Right hindlimb (tissue), 1 donor: ENCODE results near the gene ZDHHC1.

Source experiments
- DNase-seq: peaks from one replicate; pipeline ENCODE4 v3.0.0-alpha.2; 2018

Gene ZDHHC1

DNA sequence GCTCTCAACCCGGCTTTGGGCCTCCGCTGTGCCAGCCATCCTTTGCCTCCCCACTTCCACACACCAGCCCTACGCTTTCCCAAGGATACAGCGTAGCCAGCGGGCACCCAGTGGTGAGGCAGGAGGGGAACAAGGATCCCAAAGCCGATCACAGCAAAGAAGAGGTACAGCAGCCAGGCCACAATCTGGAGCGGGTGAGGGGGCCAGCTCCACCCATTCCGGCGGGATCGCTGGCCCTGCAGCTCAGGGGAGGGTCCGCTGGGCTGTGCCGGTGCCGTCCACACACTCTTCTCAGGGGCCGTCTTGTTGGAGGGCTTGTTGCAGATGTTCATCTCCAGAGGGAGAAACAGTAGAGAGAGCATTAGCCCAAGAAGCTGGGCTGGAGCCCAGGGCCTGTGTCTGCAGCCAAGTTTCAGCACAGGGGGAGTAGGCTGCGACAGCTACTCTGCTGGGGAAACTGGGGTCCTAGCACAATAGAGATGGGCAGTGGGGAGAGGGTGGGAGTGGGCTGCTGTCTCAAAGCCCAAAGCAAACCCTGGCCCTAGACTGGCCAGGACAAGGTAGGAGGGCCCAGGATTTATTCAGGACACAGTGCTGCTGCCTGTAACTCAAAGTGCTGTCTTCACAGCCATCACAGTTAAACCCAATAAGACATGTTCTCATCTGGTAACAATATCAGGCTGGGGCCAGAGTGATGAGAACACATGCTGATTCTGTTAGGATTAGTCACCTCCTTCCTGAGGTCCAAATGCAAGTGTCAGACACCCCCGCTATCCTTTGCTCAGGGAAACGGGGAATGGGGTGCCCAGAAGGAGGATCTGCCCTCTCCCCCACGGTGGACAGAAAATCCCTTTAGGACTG, 9.9 kb downstream of the ZDHHC1 start:
- peak; percentile 84 for DNase-seq

GRCh38 chr16:67405336-67405735, 10.9 kb downstream of the ZDHHC1 start:
- DNase-seq: no peak

DNA sequence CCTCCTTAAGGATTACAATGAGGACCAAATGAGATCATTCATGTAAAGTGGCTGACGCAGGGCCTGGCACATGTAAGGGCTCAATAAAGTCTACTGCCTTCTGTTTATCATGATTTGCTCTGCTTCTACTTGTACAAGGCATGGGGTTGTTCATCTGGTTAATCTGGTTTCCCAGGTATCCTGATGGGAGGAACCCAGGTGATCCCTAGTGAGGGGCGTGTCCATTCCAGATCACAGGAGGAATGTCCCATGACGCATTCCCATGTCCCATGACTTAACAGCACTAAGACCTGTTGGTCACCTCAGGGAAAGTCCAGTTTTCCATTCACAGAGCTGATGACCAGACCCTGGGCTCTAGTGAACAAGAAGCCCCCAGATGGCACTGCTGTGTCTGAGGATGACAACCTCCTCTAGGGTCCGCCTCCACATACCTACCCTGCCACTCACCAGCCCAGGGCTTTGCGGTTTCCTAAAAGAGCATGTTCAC, 11.5 kb downstream of the ZDHHC1 start:
- no peak for DNase-seq

DNA sequence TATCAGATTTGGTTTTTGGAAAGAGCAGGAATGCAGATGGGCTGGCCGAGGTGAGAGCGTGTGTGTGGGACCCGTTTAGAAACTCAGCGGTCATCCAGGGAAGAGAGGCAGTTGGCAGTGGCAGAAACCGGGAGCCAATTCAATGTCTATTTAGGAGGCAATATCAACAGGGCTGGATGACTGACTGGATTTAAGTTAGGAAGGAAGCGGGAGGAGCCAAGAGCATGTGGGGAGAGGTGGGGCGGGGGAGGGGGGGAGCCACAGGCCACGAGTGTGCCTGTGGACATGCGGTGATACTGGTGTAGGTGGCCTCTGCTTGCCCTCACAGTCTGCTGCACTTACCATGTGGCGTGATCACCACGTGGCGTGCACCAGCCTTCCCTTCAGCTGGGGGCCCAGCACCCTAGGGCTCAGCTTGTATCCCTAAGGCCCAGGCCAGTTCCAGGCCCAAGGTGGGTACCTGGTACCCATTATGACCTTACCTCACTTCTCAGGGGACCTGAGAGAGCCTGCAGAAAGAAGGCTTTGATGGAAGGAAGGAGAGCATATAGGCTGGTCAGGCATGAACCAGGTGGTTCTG, 12.2 kb downstream of the ZDHHC1 start:
- no peak for DNase-seq

DNA sequence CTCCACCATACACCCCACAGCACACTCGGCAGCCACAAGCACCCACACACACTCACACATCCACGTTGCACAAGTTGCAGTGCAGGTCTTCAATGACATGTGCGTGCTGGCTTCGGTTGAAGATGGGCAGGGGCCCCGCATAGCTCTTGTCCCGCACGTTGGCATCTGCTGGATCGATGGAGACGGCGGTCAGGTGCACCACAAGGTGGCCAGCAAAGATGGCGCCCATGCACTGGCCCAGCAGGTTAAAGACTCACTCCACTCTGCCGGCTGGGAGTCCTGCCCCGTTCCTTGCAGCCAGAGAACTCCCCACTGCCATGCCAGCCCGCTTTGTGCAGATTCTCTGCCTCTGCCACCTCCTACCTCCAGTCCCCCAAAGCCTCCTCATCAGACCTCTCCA, 15.4 kb downstream of the ZDHHC1 start:
- no peak for DNase-seq

GRCh38 chr16:67399749-67400704, 16.2 kb downstream of the ZDHHC1 start:
- peak; percentile 84 for DNase-seq

DNA sequence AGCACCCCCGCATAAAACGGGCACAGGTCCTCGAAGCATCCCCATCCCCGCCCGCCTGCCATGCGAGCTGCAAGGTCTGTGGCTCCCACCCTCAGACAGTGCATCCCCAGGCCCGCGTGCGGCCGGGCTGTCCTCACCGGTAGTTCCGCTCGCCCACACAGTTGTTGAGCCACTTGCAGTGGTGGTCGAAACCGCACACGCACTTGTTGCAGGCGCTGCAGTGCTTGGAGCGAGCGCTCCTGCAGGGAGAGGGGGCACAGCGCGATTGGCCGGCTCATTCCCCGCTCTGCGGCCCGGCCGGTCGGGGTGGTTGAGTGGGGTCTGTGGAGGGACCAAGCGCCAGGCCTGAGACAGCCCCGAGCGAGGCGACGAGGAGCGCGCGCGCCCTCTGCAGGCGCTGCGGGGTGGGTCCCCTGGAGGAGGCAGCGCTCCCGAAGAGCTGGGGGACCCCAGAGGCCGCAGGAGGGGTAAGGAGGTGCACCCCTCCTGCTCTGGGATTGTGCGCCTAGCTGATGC, 17.0 kb downstream of the ZDHHC1 start:
- peak; percentile 65 for DNase-seq

GRCh38 chr16:67398546-67399217, 17.6 kb downstream of the ZDHHC1 start:
- DNase-seq: no peak

GRCh38 chr16:67397812-67398545, 18.3 kb downstream of the ZDHHC1 start:
- DNase-seq: no peak

- peak; percentile 65 for DNase-seq
Measured at GRCh38 chr16:67397036-67397801, 19.1 kb downstream of the ZDHHC1 start.

GRCh38 chr16:67396159-67397035, 19.9 kb downstream of the ZDHHC1 start:
- peak; percentile 94 for DNase-seq

DNA sequence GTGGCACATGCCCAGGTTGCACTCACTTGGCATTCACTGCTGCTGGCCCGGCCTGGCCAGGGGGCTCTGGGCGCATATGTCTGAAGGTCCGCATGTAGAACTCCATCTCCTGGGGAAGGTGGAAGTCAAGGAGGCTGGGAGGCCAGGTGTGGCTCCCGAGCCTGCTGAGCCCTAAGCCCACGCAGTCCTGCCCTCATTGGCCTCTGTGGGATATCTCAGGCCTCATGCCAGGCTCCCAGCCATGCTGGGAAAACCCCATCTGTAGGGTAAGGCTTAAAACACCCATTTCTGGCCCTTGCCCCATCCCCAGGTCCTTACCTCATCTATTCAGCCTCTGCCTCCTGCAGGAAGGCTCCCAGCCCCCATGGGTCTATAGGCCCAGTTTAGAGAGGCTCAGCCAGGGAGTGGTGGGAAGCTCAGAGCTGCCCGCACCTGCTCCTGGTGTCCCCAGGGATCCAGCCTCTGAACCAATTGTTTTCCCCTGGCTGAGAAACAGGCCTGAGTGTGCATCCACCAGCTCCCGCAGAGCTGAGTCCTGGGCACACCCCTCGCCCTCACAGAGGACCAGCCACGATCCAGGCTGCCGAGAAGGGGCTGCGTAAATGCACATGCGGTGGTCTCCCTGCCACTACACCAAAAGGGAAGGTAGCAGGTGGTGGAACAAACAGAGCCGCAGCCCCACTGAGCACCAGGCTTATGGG, 20.7 kb downstream of the ZDHHC1 start:
- DNase-seq: peak; percentile 55

DNA sequence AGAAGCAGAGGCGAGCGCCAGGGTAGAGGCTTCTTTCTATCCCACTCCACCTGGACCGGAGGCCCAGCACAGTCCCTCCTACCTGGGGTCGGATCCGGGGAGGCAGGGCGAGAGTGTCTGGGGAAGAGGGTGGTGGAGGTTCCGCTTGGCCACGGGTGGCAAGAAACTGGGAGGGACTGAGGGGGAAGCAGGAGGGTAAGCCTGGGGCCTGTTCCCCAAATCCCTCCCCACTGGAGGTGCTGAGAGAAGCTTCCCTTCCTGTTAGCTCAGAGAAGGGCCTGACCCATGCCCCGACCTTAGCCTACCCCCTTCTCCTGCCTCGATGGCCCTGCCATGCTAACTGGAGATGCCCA, 21.2 kb downstream of the ZDHHC1 start:
- DNase-seq: no peak

GRCh38 chr16:67394155-67395104, 21.8 kb downstream of the ZDHHC1 start:
- peak; percentile 53 for DNase-seq

GRCh38 chr16:67393788-67394154, 22.5 kb downstream of the ZDHHC1 start:
- no peak for DNase-seq

DNA sequence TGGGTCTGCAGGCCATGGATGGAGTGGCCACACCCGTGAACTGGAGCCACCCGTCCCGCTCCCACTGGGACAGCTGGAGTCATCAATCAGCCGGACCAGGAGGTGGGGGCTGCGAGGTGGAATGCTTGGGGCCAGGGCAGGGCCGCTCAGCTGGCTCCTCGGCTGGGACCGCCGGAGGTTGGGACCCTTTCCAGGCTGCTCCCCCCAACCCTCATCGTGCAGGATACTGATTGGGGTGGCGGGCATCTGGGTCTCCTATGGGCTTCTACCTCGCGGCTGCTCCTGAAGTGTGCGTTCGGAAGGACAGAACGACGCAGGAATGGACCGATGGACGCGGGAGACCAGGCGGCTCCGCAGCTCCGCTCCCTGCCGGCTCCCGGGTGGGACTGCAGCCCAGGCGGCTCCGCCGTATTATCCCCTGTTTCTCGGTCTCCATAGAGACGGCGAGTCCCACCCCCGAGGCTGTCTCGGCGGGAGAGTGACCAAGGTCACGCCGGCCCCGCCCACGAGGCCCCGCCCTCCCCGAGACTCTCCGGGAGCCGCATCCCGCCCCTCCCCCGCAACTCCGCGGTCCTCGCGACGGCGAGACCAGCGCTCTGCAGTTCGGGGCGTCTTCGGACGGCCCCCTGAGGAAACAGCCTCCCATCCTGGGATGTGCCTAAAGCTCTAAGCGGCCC, 23.0 kb downstream of the ZDHHC1 start, which contains the start of gene TPPP3:
TPPP3 (minus strand) TSS at position 388 of the 677 bp plus-strand sequence. CDS start 2,387 bp downstream, outside the sequence.
- peak; percentile 94 for DNase-seq
